Stomach smooth muscle (tissue), 2 donors: ENCODE measurements around the gene STRADA.
"Not testable (repeated sequence)": the region's sequence is repeated elsewhere in the genome, so short reads cannot be mapped to it uniquely, and the experiment has no call there.

Experiments used
- H3K27ac ChIP-seq: one replicate; pipeline ENCODE4 v1.7.0; 2013; ENCODE audit warnings: mild to moderate bottlenecking, low read length, inconsistent platforms
- H3K27me3 ChIP-seq, 2 donors: one replicate each; pipeline ENCODE4 v1.7.0; 2013; ENCODE audit warnings: low read length in 2 of 2; ENCODE audit not compliant: insufficient read depth in 2 of 2, control insufficient read depth in 1 of 2
- H3K36me3 ChIP-seq, 2 donors: one replicate each; pipeline ENCODE4 v1.7.0; 2013; ENCODE audit warnings: low read length in 2 of 2; ENCODE audit not compliant: control insufficient read depth in 2 of 2, insufficient read depth in 2 of 2
- H3K4me1 ChIP-seq: one replicate; pipeline ENCODE4 v1.7.0; 2013; ENCODE audit warnings: low read length; ENCODE audit not compliant: control insufficient read depth, insufficient read depth
- H3K4me3 ChIP-seq, 2 donors: one replicate each; pipeline ENCODE4 v1.7.0; 2013; ENCODE audit warnings: low read length in 2 of 2
- H3K9ac ChIP-seq, 2 donors: one replicate each; pipeline ENCODE4 v1.7.0; 2013; ENCODE audit warnings: low read length in 2 of 2, mild to moderate bottlenecking in 1 of 2
- H3K9me3 ChIP-seq, 2 donors: one replicate each; pipeline ENCODE4 v1.7.0; 2013; ENCODE audit warnings: low read length in 2 of 2; ENCODE audit not compliant: control insufficient read depth in 2 of 2
- donor health status: healthy.
- donor health status: Pancreatic carcinoma.

STRADA gene

DNA sequence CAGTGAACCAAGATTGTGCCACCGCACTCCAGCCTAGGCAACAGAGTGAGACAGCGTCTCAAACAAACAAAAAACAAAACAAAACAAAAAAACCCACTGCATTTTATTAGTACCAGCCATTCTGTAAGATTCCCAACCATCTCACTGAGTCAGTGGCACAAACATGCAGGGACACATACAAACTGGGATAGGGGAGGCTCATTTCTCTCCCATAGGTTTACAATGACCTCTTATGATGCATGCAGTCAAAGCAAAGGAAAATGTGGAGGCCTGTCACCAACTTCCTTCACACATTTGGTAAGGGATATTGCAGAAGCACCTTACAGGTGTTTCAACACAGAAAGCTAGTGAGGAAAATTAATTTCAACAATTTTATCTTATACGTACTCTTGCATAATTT, 12.4 kb upstream of the STRADA start:
- peaks cover 35 to 54% of the 10 kb centered on the region in 2 donors for H3K36me3 ChIP-seq
- H3K9me3 ChIP-seq: no peaks in the 10 kb centered on the region
- no peaks in the 10 kb centered on the region for H3K27me3 ChIP-seq

DNA sequence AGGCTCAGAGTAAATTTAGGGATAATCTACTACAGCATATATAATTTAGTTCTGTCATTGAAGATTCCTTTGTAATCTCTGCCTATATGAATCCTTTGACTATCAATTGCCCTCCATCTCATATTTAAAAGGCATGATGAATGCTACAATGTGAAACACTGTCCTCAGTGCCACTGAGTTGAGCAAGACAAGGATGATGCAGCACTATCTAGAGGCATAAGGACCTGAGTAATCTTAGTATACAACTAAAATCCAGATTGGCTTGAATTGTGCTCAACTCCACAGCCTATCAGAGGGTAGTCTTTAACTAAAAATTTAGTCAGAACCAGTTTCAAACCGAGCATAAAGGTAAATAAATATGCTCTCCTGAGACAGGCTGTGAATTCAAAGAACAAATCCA, 11.6 kb upstream of the STRADA start:
- H3K9ac ChIP-seq: no peak overlapping the region
- H3K27ac ChIP-seq: no peak overlapping the region
- no peaks in the 10 kb centered on the region for H3K9me3 ChIP-seq
- H3K27me3 ChIP-seq: no peaks in the 10 kb centered on the region
- no peaks in the 10 kb centered on the region for H3K4me1 ChIP-seq
- peaks cover 38 to 57% of the 10 kb centered on the region in 2 donors for H3K36me3 ChIP-seq
- no peak overlapping the region for H3K4me3 ChIP-seq

More for the DNA sequence above, 12.4 kb upstream of the STRADA start:
- Histone ChIP-seq H3K4me1 (no peaks in the 10 kb centered on the region), H3K4me3 (no peak overlapping the region), H3K9ac (no peak overlapping the region), H3K27ac (no peak overlapping the region)

DNA sequence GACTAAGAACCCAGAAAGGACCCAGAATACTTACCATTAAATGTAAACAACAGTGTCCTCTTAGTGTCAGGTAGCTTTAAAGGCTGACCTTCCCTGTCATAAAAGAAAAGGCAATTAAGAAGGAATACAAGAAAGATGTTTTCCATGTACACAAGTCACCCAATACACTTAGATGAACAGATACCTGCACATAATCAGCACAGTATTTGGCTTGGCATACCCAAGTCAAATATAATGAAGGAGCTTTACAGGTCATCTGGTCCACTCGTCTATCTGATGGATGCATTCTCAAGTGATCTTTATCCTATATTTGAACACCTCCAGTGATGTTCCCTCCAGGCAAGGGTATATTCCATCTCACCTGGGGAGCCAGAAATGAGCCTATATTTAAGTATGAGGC, 11.1 kb upstream of the STRADA start:
- peaks cover 37 to 55% of the 10 kb centered on the region in 2 donors for H3K36me3 ChIP-seq
- H3K4me3 ChIP-seq: no peak overlapping the region
- H3K27ac ChIP-seq: no peak overlapping the region
- H3K4me1 ChIP-seq: no peaks in the 10 kb centered on the region
- H3K9me3 ChIP-seq: no peaks in the 10 kb centered on the region
- H3K9ac ChIP-seq: no peak overlapping the region
- H3K27me3 ChIP-seq: no peaks in the 10 kb centered on the region

DNA sequence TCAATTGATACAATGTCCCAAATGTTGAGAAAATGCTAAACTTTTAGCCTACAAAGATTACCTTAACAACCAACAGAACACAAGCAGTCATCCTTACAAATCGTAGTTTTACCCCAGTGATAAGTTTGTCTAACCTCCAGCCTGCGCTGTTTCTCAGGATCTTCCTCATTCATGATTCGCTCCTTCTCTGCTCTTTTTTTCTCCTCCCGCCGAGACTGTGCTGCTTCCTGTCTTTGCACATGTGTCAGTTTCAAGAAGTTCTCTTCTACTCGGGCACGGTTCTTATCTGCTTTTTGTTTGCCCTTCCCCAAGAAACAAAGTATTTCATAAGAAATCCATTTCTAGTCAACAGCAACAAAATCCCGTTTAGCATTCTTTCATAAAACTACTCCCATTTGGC, 10.2 kb upstream of the STRADA start:
- Histone ChIP-seq H3K36me3 (peaks cover 37 to 57% of the 10 kb centered on the region in 2 donors), H3K27me3 (no peaks in the 10 kb centered on the region), H3K4me3 (no peak overlapping the region), H3K27ac (no peak overlapping the region), H3K4me1 (no peaks in the 10 kb centered on the region), H3K9me3 (no peaks in the 10 kb centered on the region), H3K9ac (no peak overlapping the region)

DNA sequence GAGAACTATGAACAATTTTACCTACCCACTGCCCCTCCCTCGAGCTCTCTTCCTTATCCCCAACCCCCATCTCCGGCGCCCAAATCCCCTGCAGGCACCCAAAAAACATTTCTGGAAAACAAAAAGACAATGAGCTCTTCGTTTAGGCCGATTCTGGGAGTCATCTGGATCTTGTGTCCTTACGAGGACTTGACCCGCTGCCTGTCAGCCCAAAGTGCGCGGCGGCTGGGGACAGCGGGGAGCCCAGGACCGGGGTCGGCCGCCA, 524 bp downstream of the STRADA start:
- Histone ChIP-seq H3K4me3 (peak overlapping the region; percentile 82 to 90), H3K27ac (peak overlapping the region; percentile 85), H3K9me3 (no peaks in the 10 kb centered on the region), H3K27me3 (no peaks in the 10 kb centered on the region), H3K9ac (peak overlapping the region; percentile 86 to 94), H3K4me1 (peaks cover 14% of the 10 kb centered on the region), H3K36me3 (peaks cover 7% of the 10 kb centered on the region in 2 donors)

DNA sequence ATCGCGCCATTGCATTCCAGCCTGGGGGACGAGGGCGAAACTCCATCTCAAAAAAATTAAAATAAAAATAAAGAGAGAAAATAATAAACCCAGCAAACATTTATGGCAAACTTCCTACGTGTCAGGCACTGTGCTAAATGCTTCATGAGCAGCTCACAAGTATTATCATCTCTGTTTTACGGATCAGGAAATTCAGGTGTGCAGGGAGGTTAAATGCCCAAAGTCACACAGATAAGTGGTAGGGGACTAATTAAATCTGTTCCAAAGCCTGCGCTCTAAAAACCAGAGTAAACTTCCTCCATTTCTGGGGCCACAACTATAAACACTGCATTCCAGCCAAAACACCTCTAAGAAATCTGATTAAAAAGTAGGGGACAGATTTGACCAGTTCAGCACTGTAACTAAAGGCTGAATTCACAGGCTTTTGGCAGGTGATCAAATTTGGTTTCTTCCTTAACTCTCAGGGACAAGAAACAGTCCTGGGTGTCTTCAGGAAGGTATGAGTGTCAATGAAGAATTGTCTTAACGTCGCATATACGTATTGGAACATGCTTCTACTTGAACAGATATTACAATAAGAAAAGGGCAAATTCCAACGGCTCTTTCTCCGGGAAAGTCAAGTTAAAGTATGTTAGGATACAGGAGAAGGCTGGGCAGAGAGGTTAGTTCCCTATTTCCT, 996 bp downstream of the STRADA start:
- H3K4me3 ChIP-seq: peak overlapping the region; percentile 82 to 90
- no peaks in the 10 kb centered on the region for H3K27me3 ChIP-seq
- peak overlapping the region; percentile 85 for H3K27ac ChIP-seq
- peaks cover 14% of the 10 kb centered on the region for H3K4me1 ChIP-seq
- H3K36me3 ChIP-seq: peaks cover 2% of the 10 kb centered on the region in 2 donors
- no peaks in the 10 kb centered on the region for H3K9me3 ChIP-seq
- H3K9ac ChIP-seq: peak overlapping the region; percentile 86 to 94

DNA sequence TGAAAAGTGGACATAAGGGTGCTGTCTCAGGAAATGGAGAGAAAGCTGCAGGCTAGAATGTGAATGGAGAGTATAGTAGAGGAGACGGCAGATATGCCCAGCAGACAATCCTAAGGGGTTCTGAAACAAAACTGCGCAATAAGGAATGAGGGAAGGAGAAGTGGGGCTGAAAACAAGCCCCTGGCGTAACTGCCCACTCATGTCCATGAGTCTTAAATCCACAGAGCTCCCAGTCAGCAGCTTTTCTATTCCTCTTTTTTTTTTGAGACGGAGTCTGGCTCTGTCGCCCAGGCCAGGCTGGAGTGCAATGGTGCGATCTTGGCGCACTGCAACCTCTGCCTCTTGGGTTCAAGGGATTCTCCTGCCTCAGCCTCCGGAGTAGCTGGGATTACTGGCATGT, 5.9 kb downstream of the STRADA start:
- H3K27ac ChIP-seq: no peak overlapping the region
- no peaks in the 10 kb centered on the region for H3K36me3 ChIP-seq
- no peaks in the 10 kb centered on the region for H3K9me3 ChIP-seq
- peaks cover 7% of the 10 kb centered on the region for H3K4me1 ChIP-seq
- H3K27me3 ChIP-seq: no peaks in the 10 kb centered on the region
- no peak overlapping the region for H3K9ac ChIP-seq
- H3K4me3 ChIP-seq: no peak overlapping the region

DNA sequence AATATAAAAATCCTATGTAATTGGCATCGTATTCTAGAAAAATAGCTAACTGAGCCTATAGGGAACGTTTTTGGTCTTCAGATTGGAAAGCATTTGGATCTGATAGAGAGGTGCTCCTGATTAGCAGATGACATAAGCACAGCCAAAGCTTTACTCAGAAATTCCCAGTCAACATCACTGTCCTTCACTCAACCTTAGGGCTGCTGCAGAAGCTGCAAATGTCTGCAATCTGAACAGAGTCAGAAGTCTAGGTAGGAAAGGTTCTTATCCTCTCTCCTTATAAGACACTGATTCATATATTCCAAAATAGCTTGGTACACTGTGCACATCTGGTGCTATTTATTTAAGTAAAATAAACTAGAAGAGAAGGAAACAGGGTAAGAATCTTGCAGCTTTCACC, 19.2 kb downstream of the STRADA start:
- H3K4me1 ChIP-seq: no peaks in the 10 kb centered on the region
- H3K9ac ChIP-seq: no peak overlapping the region
- H3K36me3 ChIP-seq: peaks cover 2 to 4% of the 10 kb centered on the region in 2 donors
- no peak overlapping the region for H3K27ac ChIP-seq
- H3K27me3 ChIP-seq: no peaks in the 10 kb centered on the region
- no peaks in the 10 kb centered on the region for H3K9me3 ChIP-seq
- no peak overlapping the region for H3K4me3 ChIP-seq

DNA sequence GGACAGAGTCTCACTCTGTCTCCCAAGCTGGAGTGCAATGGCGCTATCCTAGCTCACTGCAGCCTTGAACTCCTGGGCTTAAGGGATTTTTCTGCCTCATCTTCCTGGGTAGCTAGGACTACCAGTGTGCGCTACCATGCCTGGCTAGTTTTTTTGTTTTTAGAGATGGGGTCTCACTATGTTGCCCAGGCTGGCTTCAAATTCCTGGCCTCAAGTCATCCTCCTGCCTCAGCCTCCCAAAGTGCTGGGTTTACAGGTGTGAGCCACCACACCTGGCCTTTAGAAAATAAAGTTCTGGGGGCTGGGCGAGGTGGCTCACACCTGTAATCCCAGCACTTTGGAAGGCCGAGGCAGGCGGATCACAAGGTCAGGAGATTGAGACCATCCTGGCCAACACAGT, 21.4 kb downstream of the STRADA start:
- H3K9ac ChIP-seq, H3K27ac ChIP-seq, H3K36me3 ChIP-seq, H3K4me3 ChIP-seq, H3K27me3 ChIP-seq, H3K4me1 ChIP-seq, H3K9me3 ChIP-seq: not testable (repeated sequence)

DNA sequence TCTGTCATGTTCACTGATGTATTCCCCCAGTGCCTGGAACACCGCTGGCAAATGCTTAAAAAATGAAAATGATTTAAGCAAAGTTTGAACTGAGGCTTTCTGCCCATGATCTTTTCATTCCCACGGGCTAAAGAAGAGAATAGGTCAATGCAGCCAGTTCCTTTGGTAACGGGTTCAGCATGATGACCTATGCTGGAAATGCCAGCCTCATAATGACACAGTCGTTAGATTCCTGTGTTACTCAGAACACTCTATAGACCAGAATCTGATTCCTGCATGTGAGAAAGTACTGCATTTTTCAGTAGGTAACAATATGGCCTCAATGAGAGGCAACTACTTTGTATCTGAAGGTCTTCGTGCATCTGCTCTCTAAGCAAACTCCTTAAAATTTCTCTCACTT, 22.6 kb downstream of the STRADA start:
- Histone ChIP-seq H3K36me3 (peaks cover 3 to 4% of the 10 kb centered on the region in 2 donors), H3K27me3 (no peaks in the 10 kb centered on the region), H3K4me1 (no peaks in the 10 kb centered on the region), H3K9me3 (no peaks in the 10 kb centered on the region), H3K9ac (no peak overlapping the region), H3K27ac (no peak overlapping the region), H3K4me3 (no peak overlapping the region)

DNA sequence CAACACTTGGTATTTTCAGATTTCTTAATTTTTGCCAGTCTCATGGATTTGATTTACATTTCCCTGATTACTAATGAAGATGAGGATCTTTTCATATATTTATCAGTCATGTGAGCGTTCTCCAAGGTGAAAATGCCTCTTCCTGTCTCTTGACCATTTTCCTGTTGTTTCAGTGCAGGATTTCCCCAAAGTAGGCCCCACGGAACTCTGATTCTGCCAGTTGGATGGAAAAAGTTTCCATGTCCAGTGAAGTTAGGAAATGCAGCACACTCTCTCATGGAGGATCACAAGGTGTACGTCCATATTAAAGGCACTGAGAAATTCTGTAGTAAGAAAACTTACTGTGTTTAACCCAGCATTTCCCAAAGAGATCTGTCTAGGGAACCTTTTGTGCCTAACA, 25.2 kb downstream of the STRADA start:
- H3K27ac ChIP-seq: no peak overlapping the region
- H3K36me3 ChIP-seq: peaks cover 16 to 21% of the 10 kb centered on the region in 2 donors
- no peaks in the 10 kb centered on the region for H3K4me1 ChIP-seq
- H3K27me3 ChIP-seq: no peaks in the 10 kb centered on the region
- no peaks in the 10 kb centered on the region for H3K9me3 ChIP-seq
- no peak overlapping the region for H3K4me3 ChIP-seq
- no peak overlapping the region for H3K9ac ChIP-seq
